Esophagus squamous epithelium (tissue), 4 donors: ENCODE results near the gene SLC19A2.

ENCODE experiments used
- POLR2A ChIP-seq, 4 donors: fragments of 450-650 bp; IDR thresholded peaks; one replicate each; pipeline ENCODE4 v1.6.1; 2017; ENCODE audit warnings: antibody characterized with exemption in 4 of 4, mild to moderate bottlenecking in 4 of 4, moderate library complexity in 3 of 4
- TF ChIP-seq, protein P1 (sequence below), 6 experiments: fragments of 450-650 bp in 4 of 6; fragments of 200-600 bp in 2 of 6; sonication (generic) in 2 of 6; IDR thresholded peaks; one replicate each; pipeline ENCODE4 v1.5.1; 2016 to 2019; ENCODE audit warnings: antibody characterized with exemption in 6 of 6, mild to moderate bottlenecking in 4 of 6, moderate library complexity in 4 of 6

DNA sequence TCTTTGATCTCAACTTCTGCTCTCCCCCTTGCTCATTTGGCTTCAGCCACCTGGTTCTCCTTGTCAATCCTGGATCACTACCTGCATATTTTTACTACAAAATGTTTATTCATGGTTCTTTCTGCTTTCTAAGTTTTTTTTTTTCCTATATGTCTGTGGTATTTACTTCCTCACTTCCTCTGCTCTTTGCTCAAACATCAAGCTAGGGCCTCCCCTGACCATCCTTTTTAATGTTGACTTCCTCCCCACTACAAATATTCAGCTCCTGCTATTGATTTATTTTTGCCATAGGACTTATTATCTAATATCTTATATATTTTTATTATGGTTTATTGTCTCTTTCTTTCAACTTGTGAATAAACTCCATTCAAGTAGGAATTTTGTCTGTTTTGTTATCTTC, 14.1 kb upstream of the SLC19A2 start:
- TF ChIP-seq POLR2A (IDR thresholded peaks at IDR 0.05): no peak
- TF ChIP-seq, protein P1, sequence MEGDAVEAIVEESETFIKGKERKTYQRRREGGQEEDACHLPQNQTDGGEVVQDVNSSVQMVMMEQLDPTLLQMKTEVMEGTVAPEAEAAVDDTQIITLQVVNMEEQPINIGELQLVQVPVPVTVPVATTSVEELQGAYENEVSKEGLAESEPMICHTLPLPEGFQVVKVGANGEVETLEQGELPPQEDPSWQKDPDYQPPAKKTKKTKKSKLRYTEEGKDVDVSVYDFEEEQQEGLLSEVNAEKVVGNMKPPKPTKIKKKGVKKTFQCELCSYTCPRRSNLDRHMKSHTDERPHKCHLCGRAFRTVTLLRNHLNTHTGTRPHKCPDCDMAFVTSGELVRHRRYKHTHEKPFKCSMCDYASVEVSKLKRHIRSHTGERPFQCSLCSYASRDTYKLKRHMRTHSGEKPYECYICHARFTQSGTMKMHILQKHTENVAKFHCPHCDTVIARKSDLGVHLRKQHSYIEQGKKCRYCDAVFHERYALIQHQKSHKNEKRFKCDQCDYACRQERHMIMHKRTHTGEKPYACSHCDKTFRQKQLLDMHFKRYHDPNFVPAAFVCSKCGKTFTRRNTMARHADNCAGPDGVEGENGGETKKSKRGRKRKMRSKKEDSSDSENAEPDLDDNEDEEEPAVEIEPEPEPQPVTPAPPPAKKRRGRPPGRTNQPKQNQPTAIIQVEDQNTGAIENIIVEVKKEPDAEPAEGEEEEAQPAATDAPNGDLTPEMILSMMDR (IDR thresholded peaks at IDR 0.05): no peak
